HFF-Myc (cell line): ENCODE data around the gene FARP2.

Source experiments
- DNase-seq: peaks from one replicate; pipeline ENCODE4 v3.0.0-alpha.2; 2011; ENCODE audit warnings: low read depth; ENCODE audit errors: extremely low read depth
- H3K4me3 ChIP-seq: replicated peaks from 2 replicates; pipeline ENCODE4 v1.5.1; 2011; ENCODE audit warnings: low read depth, mild to moderate bottlenecking, control low read depth, low read length
- CTCF ChIP-seq: IDR thresholded peaks from 2 replicates; pipeline ENCODE4 v1.5.1; 2012; ENCODE audit warnings: mild to moderate bottlenecking, low read depth, low read length, control low read depth; ENCODE audit errors: missing control alignments

FARP2 gene

GRCh38 chr2:241539616-241540374 is 183.7 kb downstream of the FARP2 start:
- no peak overlapping the region for H3K4me3 ChIP-seq
- DNase-seq = no peak
- no peak for TF ChIP-seq CTCF

GRCh38 chr2:241540401-241540770 is 184.3 kb downstream of the FARP2 start:
- no peak for TF ChIP-seq CTCF
- DNase-seq = no peak
- H3K4me3 ChIP-seq = no peak overlapping the region

GRCh38 chr2:241540771-241541561 is 184.9 kb downstream of the FARP2 start:
- TF ChIP-seq CTCF = no peak
- peak overlapping the region; percentile 33 for H3K4me3 ChIP-seq
- no peak for DNase-seq

GRCh38 chr2:241541564-241542277 is 185.6 kb downstream of the FARP2 start:
- no peak for TF ChIP-seq CTCF
- H3K4me3 ChIP-seq = 0 out of 2 replicates have a peak overlapping the region, but pooled peaks have one; percentile 13
- no peak for DNase-seq

GRCh38 chr2:241542278-241542605 is 186.2 kb downstream of the FARP2 start:
- no peak for DNase-seq
- H3K4me3 ChIP-seq = no peak overlapping the region
- no peak for TF ChIP-seq CTCF
